Measurements from ENCODE around the gene SLC66A2.

Gene SLC66A2

DNA sequence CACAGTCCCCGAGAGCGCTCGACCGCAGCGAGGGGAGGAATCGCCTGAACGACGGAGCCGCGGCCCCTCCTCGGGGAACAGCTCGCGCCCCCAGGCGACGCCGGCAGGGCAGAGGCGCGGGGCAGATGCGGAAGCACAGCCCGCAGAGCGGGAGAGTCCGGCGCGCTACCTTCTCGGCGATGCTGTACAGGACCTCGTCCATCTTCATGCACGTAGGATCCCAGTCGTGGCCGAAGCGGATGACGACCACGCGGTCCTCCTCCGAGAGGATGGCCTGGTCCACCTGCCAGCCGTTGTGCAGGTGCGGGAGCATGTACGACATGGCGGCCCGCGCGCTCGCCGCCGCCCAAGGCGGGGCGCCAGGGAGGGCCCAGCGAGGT is 36.6 kb upstream of the SLC66A2 start:
- H3K4me1 ChIP-seq (ENCODE audit: control insufficient read depth in 1 of 2, insufficient read depth in 1 of 2, low read depth in 1 of 2, low read length in 1 of 2) = peaks cover 18 to 19% of the 10 kb centered on the region in 2 experiments
- H3K27me3 ChIP-seq = no peaks in the 10 kb centered on the region
- no peaks in the 10 kb centered on the region for H3K36me3 ChIP-seq
- H3K27ac ChIP-seq = peak overlapping the region; percentile 88
- TF ChIP-seq CTCF (IDR thresholded peaks at IDR 0.05) = peak; percentile 47
- H3K4me3 ChIP-seq (ENCODE audit: low read depth in 1 of 2, low read length in 1 of 2) = peak overlapping the region; percentile 74 to 88
- no peaks in the 10 kb centered on the region for H3K9me3 ChIP-seq

GRCh38 chr18:79987566-79987965 is 36.1 kb upstream of the SLC66A2 start:
- peak overlapping the region; percentile 74 to 88 for H3K4me3 ChIP-seq (ENCODE audit: low read depth in 1 of 2, low read length in 1 of 2)
- H3K36me3 ChIP-seq = no peaks in the 10 kb centered on the region
- H3K9me3 ChIP-seq = no peaks in the 10 kb centered on the region
- peak overlapping the region; percentile 88 for H3K27ac ChIP-seq
- no peaks in the 10 kb centered on the region for H3K27me3 ChIP-seq
- H3K4me1 ChIP-seq (ENCODE audit: control insufficient read depth in 1 of 2, insufficient read depth in 1 of 2, low read depth in 1 of 2, low read length in 1 of 2) = peaks cover 20% of the 10 kb centered on the region in 2 experiments
- no peak for TF ChIP-seq CTCF (IDR thresholded peaks at IDR 0.05)

GRCh38 chr18:79986726-79987125 is 35.3 kb upstream of the SLC66A2 start:
- H3K9me3 ChIP-seq = no peaks in the 10 kb centered on the region
- no peaks in the 10 kb centered on the region for H3K36me3 ChIP-seq
- no peak for TF ChIP-seq CTCF (IDR thresholded peaks at IDR 0.05)
- H3K27me3 ChIP-seq = no peaks in the 10 kb centered on the region
- H3K4me1 ChIP-seq (ENCODE audit: control insufficient read depth in 1 of 2, insufficient read depth in 1 of 2, low read depth in 1 of 2, low read length in 1 of 2) = peaks cover 24% of the 10 kb centered on the region in 2 experiments
- no peak overlapping the region for H3K27ac ChIP-seq
- no peak overlapping the region for H3K4me3 ChIP-seq (ENCODE audit: low read depth in 1 of 2, low read length in 1 of 2)

- Histone ChIP-seq H3K9me3 (no peaks in the 10 kb centered on the region), H3K27me3 (no peaks in the 10 kb centered on the region), H3K27ac (no peak overlapping the region), H3K4me3 (ENCODE audit: low read depth in 1 of 2, low read length in 1 of 2) (no peak overlapping the region), H3K36me3 (no peaks in the 10 kb centered on the region), H3K4me1 (ENCODE audit: control insufficient read depth in 1 of 2, insufficient read depth in 1 of 2, low read depth in 1 of 2, low read length in 1 of 2) (peaks cover 24% of the 10 kb centered on the region in 2 experiments)
- no peak for TF ChIP-seq CTCF (IDR thresholded peaks at IDR 0.05)
These were observed 33.7 kb upstream of the SLC66A2 start for GRCh38 chr18:79985172-79985571.

- Histone ChIP-seq H3K27me3 (no peaks in the 10 kb centered on the region), H3K36me3 (peaks cover 5% of the 10 kb centered on the region), H3K4me3 (ENCODE audit: low read depth in 1 of 2, low read length in 1 of 2) (no peak overlapping the region), H3K27ac (no peak overlapping the region), H3K4me1 (ENCODE audit: control insufficient read depth in 1 of 2, insufficient read depth in 1 of 2, low read depth in 1 of 2, low read length in 1 of 2) (peaks cover 18 to 20% of the 10 kb centered on the region in 2 experiments), H3K9me3 (no peaks in the 10 kb centered on the region)
- no peak for TF ChIP-seq CTCF (IDR thresholded peaks at IDR 0.05)
These were observed 32.3 kb upstream of the SLC66A2 start for GRCh38 chr18:79983793-79984192.

DNA sequence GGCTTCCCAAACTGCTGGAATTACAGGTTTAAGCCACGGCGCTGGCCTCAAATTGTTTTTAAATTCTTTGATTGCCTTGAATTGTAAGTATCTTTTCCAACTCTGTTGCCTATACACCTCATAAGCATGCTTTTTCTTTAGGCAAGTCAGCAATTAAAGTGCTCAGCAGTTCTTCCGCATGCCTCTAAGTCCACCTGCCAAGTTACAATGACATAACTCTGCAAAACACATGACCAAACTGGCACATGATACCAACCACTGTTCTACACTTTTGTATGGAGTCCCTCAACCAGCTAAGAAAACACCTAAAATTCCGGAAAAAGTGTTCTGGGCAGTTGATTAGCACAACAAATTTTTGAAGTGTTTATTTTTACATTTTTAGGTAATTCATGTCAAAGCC is 31.8 kb upstream of the SLC66A2 start:
- peaks cover 5% of the 10 kb centered on the region for H3K36me3 ChIP-seq
- H3K27ac ChIP-seq = peak overlapping the region; percentile 82
- no peaks in the 10 kb centered on the region for H3K27me3 ChIP-seq
- no peak for TF ChIP-seq CTCF (IDR thresholded peaks at IDR 0.05)
- no peaks in the 10 kb centered on the region for H3K9me3 ChIP-seq
- H3K4me3 ChIP-seq (ENCODE audit: low read depth in 1 of 2, low read length in 1 of 2) = peak overlapping the region; percentile 17 to 31
- H3K4me1 ChIP-seq (ENCODE audit: control insufficient read depth in 1 of 2, insufficient read depth in 1 of 2, low read depth in 1 of 2, low read length in 1 of 2) = peaks cover 17 to 18% of the 10 kb centered on the region in 2 experiments
